ENCODE results near the gene LTBP1.

DNA sequence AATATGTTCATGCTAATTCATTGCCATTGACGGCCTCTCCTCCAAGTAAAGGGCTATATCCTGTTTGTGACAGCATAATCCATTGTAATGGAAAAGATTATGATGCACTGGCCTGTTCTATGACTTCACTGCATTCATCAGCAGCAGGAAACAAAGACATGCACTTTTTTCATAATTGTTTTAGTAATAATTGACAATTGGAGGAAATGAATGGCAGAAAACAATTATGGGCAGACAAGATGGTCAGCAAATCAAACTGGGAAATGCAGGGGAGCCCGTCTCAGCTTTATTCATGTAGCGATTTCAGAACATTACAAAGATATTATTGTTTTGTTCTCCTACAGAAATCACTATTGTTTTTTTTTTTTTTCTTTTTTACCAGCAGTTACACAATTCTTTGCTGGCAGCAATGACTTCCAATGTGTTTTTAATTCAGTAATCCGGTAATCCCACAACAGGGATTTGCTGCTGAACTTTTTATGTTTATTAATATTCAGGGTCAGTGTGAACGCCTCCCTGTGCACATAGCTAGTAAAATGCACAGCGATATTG, 495.9 kb downstream of the LTBP1 start:
- TF ChIP-seq, protein P1, sequence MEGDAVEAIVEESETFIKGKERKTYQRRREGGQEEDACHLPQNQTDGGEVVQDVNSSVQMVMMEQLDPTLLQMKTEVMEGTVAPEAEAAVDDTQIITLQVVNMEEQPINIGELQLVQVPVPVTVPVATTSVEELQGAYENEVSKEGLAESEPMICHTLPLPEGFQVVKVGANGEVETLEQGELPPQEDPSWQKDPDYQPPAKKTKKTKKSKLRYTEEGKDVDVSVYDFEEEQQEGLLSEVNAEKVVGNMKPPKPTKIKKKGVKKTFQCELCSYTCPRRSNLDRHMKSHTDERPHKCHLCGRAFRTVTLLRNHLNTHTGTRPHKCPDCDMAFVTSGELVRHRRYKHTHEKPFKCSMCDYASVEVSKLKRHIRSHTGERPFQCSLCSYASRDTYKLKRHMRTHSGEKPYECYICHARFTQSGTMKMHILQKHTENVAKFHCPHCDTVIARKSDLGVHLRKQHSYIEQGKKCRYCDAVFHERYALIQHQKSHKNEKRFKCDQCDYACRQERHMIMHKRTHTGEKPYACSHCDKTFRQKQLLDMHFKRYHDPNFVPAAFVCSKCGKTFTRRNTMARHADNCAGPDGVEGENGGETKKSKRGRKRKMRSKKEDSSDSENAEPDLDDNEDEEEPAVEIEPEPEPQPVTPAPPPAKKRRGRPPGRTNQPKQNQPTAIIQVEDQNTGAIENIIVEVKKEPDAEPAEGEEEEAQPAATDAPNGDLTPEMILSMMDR (IDR thresholded peaks at IDR 0.05), result no peak
- TF ChIP-seq POLR2A (IDR thresholded peaks at IDR 0.05) (no peak), POLR2AphosphoS5 (IDR thresholded peaks at IDR 0.05) (no peak)
